ENCODE measurements around the gene AP1B1. TPM values are rescaled to one million over a fixed set of nuclear protein-coding genes. Genes with fewer than 3 reads are reported as not detected.

The AP1B1 gene
- total and polyA plus RNA-seq, 2 of the 4 experiments (the other 2 are of a cell fraction), result 55.7 to 70.8 TPM

DNA sequence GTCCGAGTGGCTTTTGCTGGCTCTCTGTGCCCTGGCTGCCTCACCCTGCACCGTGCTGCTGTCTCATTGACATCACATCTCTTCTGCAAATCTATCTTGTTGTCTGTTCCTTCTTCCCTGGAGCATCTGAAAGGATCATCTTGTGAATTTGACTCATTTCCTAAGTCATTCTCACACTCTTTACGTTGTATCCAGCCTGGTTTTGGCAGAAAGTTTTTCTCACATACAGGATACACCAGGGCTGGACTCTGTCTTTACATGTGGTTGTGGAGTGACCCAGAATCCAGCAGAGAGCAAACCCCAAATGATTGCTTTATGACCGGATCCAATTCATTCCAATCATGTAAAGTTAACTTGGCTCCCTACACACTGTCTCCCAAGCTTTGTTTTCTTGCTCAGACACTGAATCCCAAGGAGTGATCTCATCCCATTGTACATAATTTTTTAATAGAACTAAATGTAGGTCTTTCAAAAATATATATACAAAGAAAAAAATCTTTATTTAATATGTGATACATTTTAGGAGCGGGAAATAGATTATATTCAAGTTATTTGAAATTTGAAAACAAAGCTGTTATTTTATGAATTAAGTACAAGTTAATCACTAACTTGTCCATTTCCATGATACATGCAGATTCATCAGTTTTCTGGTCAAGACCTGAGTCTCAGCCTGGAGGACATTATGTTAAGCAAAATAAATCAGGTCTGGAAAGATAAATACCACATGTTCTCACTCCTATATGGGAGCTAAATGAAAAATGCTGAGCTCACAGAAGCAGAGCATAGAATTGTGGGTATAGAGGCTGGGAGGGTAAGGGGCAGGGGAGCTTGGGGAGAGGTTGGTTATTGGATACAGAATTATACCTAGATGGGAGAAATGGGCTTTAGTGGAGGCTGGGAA lies 47.1 kb upstream of the AP1B1 start:
- no peak overlapping the region for H3K14ac ChIP-seq (replicated peaks; ENCODE audit: low read depth, low read length)
- H2AFZ ChIP-seq (replicated peaks; ENCODE audit: low read length, poor library complexity), result no peak overlapping the region
- H3K4me1 ChIP-seq (ENCODE audit: control insufficient read depth, insufficient read depth, low read length), result no peaks in the 10 kb centered on the region
- H3K9ac ChIP-seq (ENCODE audit: low read depth, low read length), result no peak overlapping the region
- dilution Hi-C loops (cut with HindIII; ENCODE audit: low sequenced_read_pairs, unreplicated experiment) (no loop called here), in situ Hi-C loops (cut with MboI; ENCODE audit: low sequenced_read_pairs) (no loop called here), intact Hi-C loops (cut with micrococcal nuclease) (no loop called here)
- H2BK20ac ChIP-seq (ENCODE audit: low read depth, low read length), result no peak overlapping the region
- H3K4ac ChIP-seq (ENCODE audit: low read depth, low read length), result no peak overlapping the region
- H2BK5ac ChIP-seq (ENCODE audit: low read depth, low read length, poor library complexity, severe bottlenecking), result no peak overlapping the region
- H3K9me3 ChIP-seq (ENCODE audit: control insufficient read depth, insufficient read depth, low read length), result no peaks in the 10 kb centered on the region
- no peak overlapping the region for H2BK15ac ChIP-seq (ENCODE audit: low read depth, low read length)
- H3K23ac ChIP-seq (ENCODE audit: low read depth, low read length), result no peak overlapping the region
- H4K91ac ChIP-seq (ENCODE audit: insufficient read depth, low read depth, low read length), result no peak overlapping the region
- H3K9me1 ChIP-seq (ENCODE audit: insufficient read depth, low read length), result no peaks in the 10 kb centered on the region
- H3K36me3 ChIP-seq (ENCODE audit: control insufficient read depth, insufficient read depth, low read length), result no peaks in the 10 kb centered on the region
- no peak for TF ChIP-seq CHD1 (IDR thresholded peaks at IDR 0.05; ENCODE audit: low read depth, low read length)
- TF ChIP-seq RAD21 (IDR thresholded peaks at IDR 0.05; ENCODE audit: low read length), result no peak
- TF ChIP-seq POLR2A (IDR thresholded peaks at IDR 0.05; ENCODE audit: low read depth, low read length), result no peak
- DNase-seq (no peak), ATAC-seq (ENCODE audit: low read depth) (no peak)
- H3K56ac ChIP-seq (ENCODE audit: extremely low read depth, insufficient read depth, low read length), result no peak overlapping the region
- no peak overlapping the region for H2AK5ac ChIP-seq (ENCODE audit: low read depth, low read length)
- no peak overlapping the region for H3K18ac ChIP-seq (ENCODE audit: low read depth, low read length)
- no peak overlapping the region for H4K8ac ChIP-seq (ENCODE audit: low read depth in 2 of 2, low read length in 2 of 2)
- 14% methylated on average over 1 of the region's 5 CpGs; no CpG with 5 or more reads in 1 of the 2 experiments for WGBS, 2 experiments (ENCODE audit: extremely low coverage in 2 of 2, insufficient read length in 1 of 2)
- no TSS peak for BruUV-seq (replicated peaks)
- H3K4me2 ChIP-seq (ENCODE audit: low read depth, low read length), result no peak overlapping the region
- CTCF ChIA-PET, result no interaction called here
- no peak overlapping the region for H2BK120ac ChIP-seq (ENCODE audit: low read depth, low read length)
- no peaks in the 10 kb centered on the region for H3K79me1 ChIP-seq (ENCODE audit: low read depth in 1 of 2, low read length in 2 of 2)
- H3K27me3 ChIP-seq (ENCODE audit: control insufficient read depth, insufficient read depth, low read length), result peaks cover 42% of the 10 kb centered on the region
- no peak overlapping the region for H3K4me3 ChIP-seq (ENCODE audit: insufficient read depth, low read depth, low read length)
- H4K20me1 ChIP-seq (ENCODE audit: insufficient read depth, low read length), result no peaks in the 10 kb centered on the region
- H3K27ac ChIP-seq (ENCODE audit: insufficient read depth, low read length), result no peak overlapping the region
- no peak overlapping the region for H2AK9ac ChIP-seq (replicated peaks; ENCODE audit: low read depth, low read length, poor library complexity)
- no peak overlapping the region for H4K5ac ChIP-seq (ENCODE audit: low read depth, low read length)
- POLR2A ChIA-PET (ENCODE audit: unreplicated experiment), result no interaction called here

Measured in IMR-90 (cell line).